K562 (cell line): ENCODE data around the gene TFPT. TPM values are rescaled to one million over a fixed set of nuclear protein-coding genes. Genes with fewer than 3 reads are reported as not detected.

Experiments
- ATF1 ChIP-seq, 2 experiments: fragments of 450-650 bp in 1 of 2; IDR thresholded peaks; 2 replicates each; pipeline ENCODE4 v1.6.1; 2016; ENCODE audit warnings: missing compliant biosample characterization in 1 of 2, missing genetic modification characterization in 1 of 2
- ATF2 ChIP-seq: sonication (generic); formaldehyde crosslinking; IDR thresholded peaks from 2 replicates; pipeline ENCODE4 v1.8.1; 2022; ENCODE audit warnings: missing genetic modification reagents
- CREM ChIP-seq: IDR thresholded peaks from 2 replicates; pipeline ENCODE4 v1.6.1; 2014; ENCODE audit warnings: antibody characterized with exemption, low read depth
- FUS ChIP-seq: fragments of 200-400 bp; formaldehyde crosslinking; optimal IDR thresholded peaks from 2 replicates; pipeline ENCODE3; 2017; ENCODE audit warnings: low read depth, low read length
- KDM5B ChIP-seq: fragments of 200-600 bp; sonication (generic); IDR thresholded peaks from 2 replicates; pipeline ENCODE4 v1.6.1; 2012; ENCODE audit warnings: low read depth, mild to moderate bottlenecking, moderate library complexity, low read length, control low read depth, inconsistent platforms; ENCODE audit not compliant: insufficient replicate concordance
- PTRF ChIP-seq: fragments of 450-650 bp; IDR thresholded peaks from 2 replicates; pipeline ENCODE4 v1.6.1; 2016; ENCODE audit warnings: mild to moderate bottlenecking, missing genetic modification characterization, missing compliant biosample characterization
- RFX7 ChIP-seq: fragments of 250-450 bp; sonication (Bioruptor Pico); IDR thresholded peaks from 2 replicates; pipeline ENCODE4 v1.5.1; 2021; ENCODE audit warnings: mild to moderate bottlenecking
- TEAD4 ChIP-seq, 2 experiments: sonication (generic) in 1 of 2; formaldehyde crosslinking in 1 of 2; IDR thresholded peaks; 2 replicates each; pipeline versions ENCODE4 v1.6.1 to v1.8.0; 2012 to 2022; ENCODE audit warnings: borderline replicate concordance in 1 of 2, inconsistent platforms in 1 of 2, low read length in 1 of 2, mild to moderate bottlenecking in 1 of 2, missing genetic modification reagents in 1 of 2
- TFAP4 ChIP-seq: sonication (generic); formaldehyde crosslinking; IDR thresholded peaks from 2 replicates; pipeline ENCODE4 v1.8.0; 2022; ENCODE audit warnings: missing genetic modification reagents, mild to moderate bottlenecking, moderate library complexity, borderline replicate concordance
- U2AF1 ChIP-seq: fragments of 200-400 bp; formaldehyde crosslinking; optimal IDR thresholded peaks from 2 replicates; pipeline ENCODE3; 2017; ENCODE audit warnings: mild to moderate bottlenecking, low read depth, low read length, moderate library complexity
- ZBTB43 ChIP-seq: sonication (generic); formaldehyde crosslinking; IDR thresholded peaks from 2 replicates; pipeline ENCODE4 v1.8.0; 2023; ENCODE audit warnings: mild to moderate bottlenecking, missing genetic modification reagents
- ZBTB9 ChIP-seq: fragments of 450-650 bp; formaldehyde crosslinking; IDR thresholded peaks from 2 replicates; pipeline ENCODE4 v1.4.0; 2020; ENCODE audit warnings: mild to moderate bottlenecking, moderate library complexity
- ZEB2 ChIP-seq: fragments of 450-650 bp; IDR thresholded peaks from 2 replicates; pipeline ENCODE4 v1.6.1; 2016
- polyA plus RNA-seq, 8 experiments: library from polyadenylated mRNA; depleted of rRNA in 4 of 8; stranded (reverse) in 5 of 8; unstranded in 3 of 8; fragments of >200 nt; fragmentation: Nextera tagmentation in 2 of 8; fragmentation: Illumina TruSeq in 1 of 8; extraction: Ambion mirVana in 2 of 8; extraction: Trizol in 1 of 8; gene quantifications; 2 replicates each; pipeline versions ENCODE4 v1.2.1 to v1.2.3, GENCODE V29; 2011 to 2014; ENCODE audit warnings: inconsistent platforms in 1 of 8, missing spikeins in 1 of 8
- total RNA-seq, 7 experiments: library from RNA; depleted of rRNA in 6 of 7; stranded (reverse); fragments of >200 nt in 6 of 7; fragmentation: Illumina TruSeq in 2 of 7; extraction: Trizol in 2 of 7; gene quantifications; 2 replicates each; pipeline versions ENCODE4 v1.2.1 to v1.2.3, GENCODE V29; 2011 to 2021; ENCODE audit warnings: low replicate concordance in 1 of 7
- TF ChIP-seq, protein P1 (sequence below): fragments of 200-800 bp; sonication (Bioruptor generic); IDR thresholded peaks from 2 replicates; pipeline ENCODE4 v1.6.1; 2017; ENCODE audit warnings: missing genetic modification characterization, missing compliant biosample characterization
- TF ChIP-seq, protein P2 (sequence below): fragments of 250-450 bp; sonication (Bioruptor Pico); IDR thresholded peaks from 2 replicates; pipeline ENCODE4 v1.4.0; 2020; ENCODE audit warnings: mild to moderate bottlenecking, moderate library complexity

The TFPT gene
- total and polyA plus RNA-seq, 9 of the 15 experiments (the other 6 are each of a cell fraction or from before 2014, with no cell fraction given) = 0.72 to 16.4 (median 9.2) TPM

DNA sequence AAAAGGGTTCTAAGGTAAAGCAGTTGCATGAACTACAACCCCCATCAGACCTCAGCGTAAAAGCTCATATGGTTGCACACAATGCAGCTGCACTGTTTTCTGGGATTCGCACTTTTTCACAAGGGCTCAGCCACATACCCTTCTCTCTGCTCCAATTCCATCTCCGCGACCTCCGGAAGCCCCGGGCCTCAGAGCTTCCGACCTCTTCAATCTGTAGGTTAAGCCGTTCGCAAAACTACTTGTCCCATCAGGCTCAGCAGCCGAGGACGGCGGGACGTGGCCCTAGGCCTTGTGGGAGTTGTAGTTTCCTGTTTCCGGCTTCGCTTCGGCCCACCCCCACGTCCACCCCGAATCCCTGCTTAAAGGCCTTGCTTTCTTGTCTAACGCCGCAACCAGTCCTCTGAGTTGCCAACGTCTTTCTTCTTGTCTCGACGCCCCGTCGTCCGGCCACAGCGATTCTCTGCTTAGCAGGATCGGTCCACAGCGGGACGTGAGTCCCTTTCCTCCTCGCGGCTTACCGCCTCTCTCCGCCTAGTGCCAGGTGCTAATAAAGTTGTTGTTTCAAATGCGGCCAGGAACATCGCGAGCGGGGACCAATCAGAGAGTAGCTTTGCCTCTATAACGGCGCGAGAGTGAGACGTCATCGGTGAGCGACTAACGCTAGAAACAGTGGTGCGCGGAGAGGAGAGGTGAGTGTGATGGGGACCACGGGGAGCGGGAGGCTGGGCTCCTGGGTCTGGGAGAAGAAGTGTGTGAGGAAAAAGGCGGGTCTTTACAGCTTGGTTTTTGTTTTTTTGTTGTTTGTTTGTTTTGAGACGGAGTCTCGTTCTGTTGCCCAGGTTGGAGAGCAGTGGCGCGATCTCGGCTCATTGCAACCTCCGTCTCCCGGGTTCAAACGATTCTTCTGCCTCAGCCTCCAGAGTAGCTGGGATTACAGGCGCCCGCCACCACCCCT lies at the start of gene TFPT, which contains the start of gene PRPF31 (continued):
- no peak for TF ChIP-seq TEAD4 (IDR thresholded peaks at IDR 0.05; ENCODE audit: low read length)
- TF ChIP-seq TEAD4 (CRISPR knock-in tag; IDR thresholded peaks at IDR 0.05; ENCODE audit: borderline replicate concordance) = no peak
- no peak for TF ChIP-seq ZBTB43 (CRISPR knock-in tag)
- peak; percentile 86 for TF ChIP-seq TFAP4 (CRISPR knock-in tag)
- TF ChIP-seq ATF1 (CRISPR knock-in tag; IDR thresholded peaks at IDR 0.05) = peak; percentile 99
- TF ChIP-seq ATF1 (tag; IDR thresholded peaks at IDR 0.05) = peak; percentile 100
- peak; percentile 99 for TF ChIP-seq CREM
- no peak for TF ChIP-seq ATF2
- TF ChIP-seq, protein P1, sequence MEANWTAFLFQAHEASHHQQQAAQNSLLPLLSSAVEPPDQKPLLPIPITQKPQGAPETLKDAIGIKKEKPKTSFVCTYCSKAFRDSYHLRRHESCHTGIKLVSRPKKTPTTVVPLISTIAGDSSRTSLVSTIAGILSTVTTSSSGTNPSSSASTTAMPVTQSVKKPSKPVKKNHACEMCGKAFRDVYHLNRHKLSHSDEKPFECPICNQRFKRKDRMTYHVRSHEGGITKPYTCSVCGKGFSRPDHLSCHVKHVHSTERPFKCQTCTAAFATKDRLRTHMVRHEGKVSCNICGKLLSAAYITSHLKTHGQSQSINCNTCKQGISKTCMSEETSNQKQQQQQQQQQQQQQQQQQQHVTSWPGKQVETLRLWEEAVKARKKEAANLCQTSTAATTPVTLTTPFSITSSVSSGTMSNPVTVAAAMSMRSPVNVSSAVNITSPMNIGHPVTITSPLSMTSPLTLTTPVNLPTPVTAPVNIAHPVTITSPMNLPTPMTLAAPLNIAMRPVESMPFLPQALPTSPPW = peak; percentile 63
- no peak for TF ChIP-seq PTRF (tag)
- TF ChIP-seq U2AF1 = no peak
- TF ChIP-seq KDM5B = no peak
- TF ChIP-seq, protein P2, sequence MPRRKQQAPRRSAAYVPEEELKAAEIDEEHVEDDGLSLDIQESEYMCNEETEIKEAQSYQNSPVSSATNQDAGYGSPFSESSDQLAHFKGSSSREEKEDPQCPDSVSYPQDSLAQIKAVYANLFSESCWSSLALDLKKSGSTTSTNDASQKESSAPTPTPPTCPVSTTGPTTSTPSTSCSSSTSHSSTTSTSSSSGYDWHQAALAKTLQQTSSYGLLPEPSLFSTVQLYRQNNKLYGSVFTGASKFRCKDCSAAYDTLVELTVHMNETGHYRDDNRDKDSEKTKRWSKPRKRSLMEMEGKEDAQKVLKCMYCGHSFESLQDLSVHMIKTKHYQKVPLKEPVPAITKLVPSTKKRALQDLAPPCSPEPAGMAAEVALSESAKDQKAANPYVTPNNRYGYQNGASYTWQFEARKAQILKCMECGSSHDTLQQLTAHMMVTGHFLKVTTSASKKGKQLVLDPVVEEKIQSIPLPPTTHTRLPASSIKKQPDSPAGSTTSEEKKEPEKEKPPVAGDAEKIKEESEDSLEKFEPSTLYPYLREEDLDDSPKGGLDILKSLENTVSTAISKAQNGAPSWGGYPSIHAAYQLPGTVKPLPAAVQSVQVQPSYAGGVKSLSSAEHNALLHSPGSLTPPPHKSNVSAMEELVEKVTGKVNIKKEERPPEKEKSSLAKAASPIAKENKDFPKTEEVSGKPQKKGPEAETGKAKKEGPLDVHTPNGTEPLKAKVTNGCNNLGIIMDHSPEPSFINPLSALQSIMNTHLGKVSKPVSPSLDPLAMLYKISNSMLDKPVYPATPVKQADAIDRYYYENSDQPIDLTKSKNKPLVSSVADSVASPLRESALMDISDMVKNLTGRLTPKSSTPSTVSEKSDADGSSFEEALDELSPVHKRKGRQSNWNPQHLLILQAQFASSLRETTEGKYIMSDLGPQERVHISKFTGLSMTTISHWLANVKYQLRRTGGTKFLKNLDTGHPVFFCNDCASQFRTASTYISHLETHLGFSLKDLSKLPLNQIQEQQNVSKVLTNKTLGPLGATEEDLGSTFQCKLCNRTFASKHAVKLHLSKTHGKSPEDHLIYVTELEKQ (CRISPR knock-in tag) = no peak
- TF ChIP-seq ZEB2 = no peak
- TF ChIP-seq RFX7 = no peak
- TF ChIP-seq ZBTB9 (CRISPR knock-in tag) = peak; percentile 51
- TF ChIP-seq FUS = no peak
